SK-N-MC (cell line): Measurements from ENCODE around the gene SDCBP2.

Experiments used
- DNase-seq: peaks from one replicate; pipeline ENCODE4 v3.0.0-alpha.2; 2011; ENCODE audit warnings: low read depth, low spot score
- H3K27ac ChIP-seq: fragments of 200-600 bp; sonication (generic); 2 replicates; pipeline ENCODE4 v1.5.1; 2016; ENCODE audit warnings: mixed run types
- H3K36me3 ChIP-seq: fragments of 200-600 bp; sonication (generic); 2 replicates; pipeline ENCODE4 v1.6.1; 2017; ENCODE audit warnings: antibody characterized with exemption, low read length, mixed read lengths; ENCODE audit not compliant: insufficient read depth
- H3K4me3 ChIP-seq: fragments of 200-600 bp; sonication (generic); 2 replicates; pipeline ENCODE4 v1.5.1; 2016
- H3K9ac ChIP-seq: fragments of 200-600 bp; sonication (generic); 2 replicates; pipeline ENCODE4 v1.8.0; 2017; ENCODE audit warnings: mixed run types, mixed read lengths; ENCODE audit not compliant: insufficient read length
- H3K9me3 ChIP-seq: fragments of 200-600 bp; sonication (generic); 2 replicates; pipeline ENCODE4 v1.6.1; 2017; ENCODE audit warnings: low read depth, mild to moderate bottlenecking, antibody characterized with exemption, low read length, moderate library complexity, mixed read lengths
- EZH2 ChIP-seq: fragments of 200-600 bp; sonication (generic); IDR thresholded peaks from one replicate; pipeline ENCODE4 v1.6.1; 2017; ENCODE audit warnings: antibody characterized with exemption
- FOXP2 ChIP-seq: optimal IDR thresholded peaks from 2 replicates; pipeline ENCODE3; 2011; ENCODE audit warnings: mild to moderate bottlenecking, moderate library complexity; ENCODE audit not compliant: insufficient read depth; ENCODE audit errors: extremely low read length, control extremely low read depth
- POLR2AphosphoS5 ChIP-seq: IDR thresholded peaks from 2 replicates; pipeline ENCODE4 v1.6.1; 2012; ENCODE audit warnings: mild to moderate bottlenecking, low read depth, low read length, borderline replicate concordance

SDCBP2 gene

DNA sequence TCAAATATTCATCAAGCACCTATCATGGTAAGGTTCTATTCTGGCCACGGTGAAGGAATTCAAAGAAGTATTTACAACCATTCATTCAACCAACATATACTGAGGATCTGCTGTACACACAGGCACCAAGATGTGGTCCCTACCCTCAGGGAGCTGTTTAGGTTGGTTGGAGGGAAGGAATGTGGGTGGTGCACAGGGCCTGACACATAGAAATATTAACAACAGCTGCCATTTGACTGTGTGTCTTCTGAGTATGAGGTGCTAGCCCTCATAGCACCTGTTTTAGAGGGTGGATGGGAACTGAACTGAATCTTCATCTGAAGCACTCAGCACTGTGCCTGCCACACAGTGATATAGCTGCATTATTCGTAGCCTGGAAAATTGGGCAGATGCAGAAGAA is 55.6 kb downstream of the SDCBP2 start:
- no peaks in the 10 kb centered on the region for H3K9me3 ChIP-seq
- DNase-seq = no peak
- H3K36me3 ChIP-seq = no peaks in the 10 kb centered on the region
- TF ChIP-seq POLR2AphosphoS5 = no peak
- TF ChIP-seq FOXP2 = no peak
- no peak for TF ChIP-seq EZH2
- no peak overlapping the region for H3K9ac ChIP-seq
- H3K27ac ChIP-seq = no peak overlapping the region
- H3K4me3 ChIP-seq = no peak overlapping the region

- TF ChIP-seq FOXP2 = no peak
- TF ChIP-seq EZH2 = no peak
- TF ChIP-seq POLR2AphosphoS5 = no peak
- Histone ChIP-seq H3K9me3 (no peaks in the 10 kb centered on the region), H3K36me3 (no peaks in the 10 kb centered on the region), H3K4me3 (no peak overlapping the region), H3K9ac (no peak overlapping the region), H3K27ac (no peak overlapping the region)
- DNase-seq = no peak
Measured at GRCh38 chr20:1272368-1273100, 56.4 kb downstream of the SDCBP2 start.

DNA sequence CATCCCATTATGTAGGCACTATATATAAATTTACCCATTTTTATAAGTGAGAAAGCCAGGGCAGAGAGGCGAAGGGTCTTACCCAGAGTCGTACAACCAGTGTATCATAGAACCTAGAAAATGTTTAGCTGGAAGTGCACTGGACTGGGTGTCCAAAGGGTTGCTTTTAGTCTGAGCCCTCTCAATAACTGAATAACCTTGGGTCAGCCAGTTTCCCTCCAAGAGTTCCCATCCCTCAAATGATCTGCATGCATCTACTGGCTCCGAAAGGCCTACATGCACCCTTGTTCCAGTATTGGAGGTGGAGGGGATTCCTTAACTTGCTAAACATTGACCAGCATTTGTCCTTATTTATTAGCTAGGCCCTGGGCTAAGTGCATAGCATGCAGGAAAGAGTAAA is 59.1 kb downstream of the SDCBP2 start:
- H3K9ac ChIP-seq = no peak overlapping the region
- no peak overlapping the region for H3K27ac ChIP-seq
- DNase-seq = no peak
- TF ChIP-seq EZH2 (no peak), POLR2AphosphoS5 (no peak), FOXP2 (no peak)
- no peaks in the 10 kb centered on the region for H3K9me3 ChIP-seq
- no peak overlapping the region for H3K4me3 ChIP-seq
- H3K36me3 ChIP-seq = no peaks in the 10 kb centered on the region

DNA sequence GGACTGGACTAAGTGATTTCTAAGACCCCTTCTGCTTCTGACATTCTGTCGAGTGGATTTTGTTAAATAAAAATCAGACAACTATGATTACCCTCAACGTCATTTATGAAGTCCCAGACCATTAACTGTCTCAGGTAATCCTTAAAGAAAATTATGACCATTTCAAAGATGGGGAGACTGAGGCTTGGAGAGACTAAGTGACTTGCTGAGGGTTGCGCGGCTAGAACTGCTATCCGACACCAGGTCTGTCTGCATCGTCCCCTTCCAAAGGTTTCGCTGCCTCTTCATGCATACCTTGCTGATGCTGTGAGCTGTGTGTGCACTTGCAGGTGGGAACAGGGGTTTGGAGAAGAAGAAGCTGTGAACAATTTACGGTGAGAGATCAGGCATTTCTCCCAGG is 59.7 kb downstream of the SDCBP2 start:
- H3K36me3 ChIP-seq = no peaks in the 10 kb centered on the region
- no peak overlapping the region for H3K4me3 ChIP-seq
- H3K27ac ChIP-seq = no peak overlapping the region
- DNase-seq = no peak
- no peak for TF ChIP-seq EZH2
- no peak for TF ChIP-seq POLR2AphosphoS5
- no peak for TF ChIP-seq FOXP2
- H3K9me3 ChIP-seq = no peaks in the 10 kb centered on the region
- H3K9ac ChIP-seq = no peak overlapping the region

DNA sequence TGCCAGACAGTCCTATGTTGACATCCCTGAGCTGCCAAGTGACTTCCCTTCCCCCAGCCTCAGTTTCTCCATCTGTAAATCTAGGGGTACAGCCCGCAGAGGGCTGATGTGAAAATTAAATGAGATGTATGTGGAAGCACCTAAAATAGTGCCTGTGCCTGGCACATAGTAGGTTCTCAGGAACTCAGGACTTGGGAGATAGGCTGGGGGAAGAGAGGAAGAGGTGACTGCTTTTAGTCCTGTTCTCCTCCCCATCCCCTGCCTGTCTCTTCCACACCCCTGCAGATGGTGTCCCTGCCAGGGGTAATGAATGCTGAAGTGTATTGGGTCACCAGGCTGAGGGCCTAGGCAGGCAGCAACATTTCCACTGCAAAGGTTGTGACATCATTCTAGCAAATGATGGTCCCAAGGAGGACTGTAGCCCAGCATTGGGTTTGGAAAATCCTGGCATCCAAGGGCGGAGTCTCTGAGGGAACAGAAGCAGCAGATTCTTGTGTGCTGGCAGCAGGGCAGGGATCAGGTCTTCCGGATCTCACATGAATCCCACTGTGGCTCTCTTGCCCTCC is 61.0 kb downstream of the SDCBP2 start:
- Histone ChIP-seq H3K9me3 (no peaks in the 10 kb centered on the region), H3K9ac (no peak overlapping the region), H3K36me3 (no peaks in the 10 kb centered on the region), H3K4me3 (no peak overlapping the region), H3K27ac (no peak overlapping the region)
- TF ChIP-seq EZH2 (no peak), POLR2AphosphoS5 (no peak), FOXP2 (no peak)
- no peak for DNase-seq

DNA sequence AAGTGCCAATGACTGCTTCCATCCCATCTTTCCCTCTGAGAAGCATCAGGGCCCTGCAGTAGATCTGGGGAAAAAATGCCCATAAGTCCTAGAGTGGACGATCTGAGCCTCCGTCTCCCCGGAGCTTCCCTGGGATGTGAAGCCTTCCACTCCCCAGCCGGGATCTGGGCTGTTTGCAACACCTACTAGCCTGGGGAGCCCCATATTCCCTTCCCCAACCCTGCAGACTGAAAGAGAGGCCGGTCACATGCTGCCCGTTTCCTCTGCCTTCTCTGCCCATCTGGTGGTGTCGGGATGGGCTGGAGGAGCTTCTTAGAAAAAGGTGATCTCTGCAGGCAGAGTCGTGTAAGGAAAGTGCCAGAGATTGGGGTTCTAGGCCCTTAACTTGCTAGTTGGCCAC is 61.8 kb downstream of the SDCBP2 start:
- DNase-seq = no peak
- H3K4me3 ChIP-seq = no peak overlapping the region
- H3K9ac ChIP-seq = no peak overlapping the region
- TF ChIP-seq POLR2AphosphoS5 (no peak), EZH2 (no peak), FOXP2 (no peak)
- no peaks in the 10 kb centered on the region for H3K36me3 ChIP-seq
- H3K9me3 ChIP-seq = no peaks in the 10 kb centered on the region
- no peak overlapping the region for H3K27ac ChIP-seq

DNA sequence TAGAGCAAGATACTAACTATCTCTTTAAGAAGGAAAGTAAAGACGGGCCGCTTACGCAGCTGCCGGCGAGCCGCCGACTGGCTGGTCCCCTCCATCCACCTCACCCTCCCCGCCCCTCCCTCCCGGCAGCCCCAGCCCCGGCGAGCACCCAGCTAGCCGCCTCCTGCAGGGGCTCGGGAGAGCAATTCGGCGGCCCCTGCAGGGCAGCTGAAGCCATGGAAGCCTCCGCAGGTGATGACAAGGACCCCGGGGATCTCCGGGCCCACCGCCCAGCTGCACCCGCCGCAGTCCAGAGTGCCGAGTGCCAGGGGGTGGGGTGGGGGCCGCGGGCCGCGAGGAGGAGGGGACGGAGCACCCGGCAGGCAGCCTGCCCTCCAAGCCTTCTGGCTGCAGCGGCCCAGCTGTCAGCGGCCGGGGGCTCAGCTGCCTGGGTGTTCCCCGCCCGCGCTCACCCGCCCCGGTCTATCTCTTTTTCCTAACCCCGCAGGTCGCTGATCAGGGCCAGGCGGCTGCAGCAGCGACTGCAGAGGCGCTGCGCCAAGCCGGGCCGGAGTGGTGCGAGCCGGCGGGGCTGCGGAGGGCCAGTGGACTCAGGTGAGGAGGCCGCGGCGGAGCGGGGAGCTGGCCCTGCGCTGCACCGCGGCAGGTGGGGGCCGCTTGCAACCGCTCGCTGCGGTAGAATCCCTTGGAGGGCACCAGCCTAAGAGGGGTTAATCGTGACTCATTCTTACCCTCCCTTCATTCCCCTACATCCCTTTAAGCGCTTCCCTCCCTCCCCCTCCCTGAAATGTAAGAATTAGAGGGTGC is 62.6 kb downstream of the SDCBP2 start, which contains the start of gene SNPH:
TSS of gene SNPH (plus strand) at position 128 of the 807 bp plus-strand sequence. CDS start 29,946 bp downstream, outside the sequence.
- no peak within 1 kb of the TSS for H3K27ac ChIP-seq
- H3K9me3 ChIP-seq = no peaks in the 10 kb centered on the region
- DNase-seq = no peak
- H3K4me3 ChIP-seq = no peak within 1 kb of the TSS
- no peaks in the 10 kb centered on the region for H3K36me3 ChIP-seq
- no peak for TF ChIP-seq EZH2
- no peak for TF ChIP-seq FOXP2
- TF ChIP-seq POLR2AphosphoS5 = no peak
- H3K9ac ChIP-seq = no peak within 1 kb of the TSS

GRCh38 chr20:1265916-1266166 is 63.1 kb downstream of the SDCBP2 start:
- Histone ChIP-seq H3K4me3 (no peak overlapping the region), H3K9ac (no peak overlapping the region), H3K9me3 (no peaks in the 10 kb centered on the region), H3K36me3 (no peaks in the 10 kb centered on the region), H3K27ac (no peak overlapping the region)
- TF ChIP-seq FOXP2 = no peak
- no peak for TF ChIP-seq POLR2AphosphoS5
- TF ChIP-seq EZH2 = no peak
- no peak for DNase-seq
